Inflammatory macrophage treated with lipopolysaccharide for 4 hours (primary cell): ENCODE measurements around the gene KCNQ2.

Experiments
- DNase-seq: peaks from one replicate; pipeline ENCODE4 v3.0.0-alpha.2; 2020

Gene KCNQ2

GRCh38 chr20:63365601-63366389 lies 106.7 kb downstream of the KCNQ2 start:
- DNase-seq: no peak

DNA sequence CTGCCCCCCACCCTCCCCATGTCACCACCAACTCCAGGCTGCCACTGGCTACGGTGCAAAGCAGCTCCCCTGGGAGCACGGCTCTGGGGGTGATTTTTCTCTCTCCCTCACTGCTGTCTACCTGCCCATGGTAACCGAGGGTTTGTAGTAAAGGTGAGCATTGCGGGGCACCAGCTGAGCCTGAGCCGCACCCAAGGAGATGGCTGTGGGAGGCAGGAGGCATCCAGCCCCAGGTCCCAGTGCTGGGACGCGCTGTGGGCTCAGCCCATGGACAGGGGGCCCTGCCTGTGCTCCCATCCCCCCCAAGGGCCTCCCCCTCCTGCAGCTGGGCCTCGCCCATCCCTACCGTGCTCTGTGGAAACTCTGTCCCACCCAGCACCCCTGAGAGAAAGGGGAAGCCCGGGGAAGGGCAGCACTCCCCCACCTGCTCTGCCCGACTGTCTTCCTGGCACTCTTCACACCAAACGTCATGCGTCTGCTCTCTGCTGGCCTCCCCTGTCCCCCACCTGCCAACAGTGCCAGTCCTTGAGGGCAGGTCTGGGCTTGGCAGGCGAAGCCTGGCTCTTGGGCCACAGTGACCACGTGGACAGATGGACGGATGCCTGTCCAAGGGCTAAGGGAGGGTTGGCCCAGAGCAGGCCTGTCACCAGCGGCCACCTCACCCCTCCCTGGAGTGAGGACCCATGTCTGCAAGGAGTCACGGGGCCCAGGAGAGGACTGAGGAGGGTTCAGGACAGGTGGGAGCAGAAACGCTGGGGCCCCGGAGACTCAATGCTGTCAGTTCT lies 107.5 kb downstream of the KCNQ2 start:
- no peak for DNase-seq

DNA sequence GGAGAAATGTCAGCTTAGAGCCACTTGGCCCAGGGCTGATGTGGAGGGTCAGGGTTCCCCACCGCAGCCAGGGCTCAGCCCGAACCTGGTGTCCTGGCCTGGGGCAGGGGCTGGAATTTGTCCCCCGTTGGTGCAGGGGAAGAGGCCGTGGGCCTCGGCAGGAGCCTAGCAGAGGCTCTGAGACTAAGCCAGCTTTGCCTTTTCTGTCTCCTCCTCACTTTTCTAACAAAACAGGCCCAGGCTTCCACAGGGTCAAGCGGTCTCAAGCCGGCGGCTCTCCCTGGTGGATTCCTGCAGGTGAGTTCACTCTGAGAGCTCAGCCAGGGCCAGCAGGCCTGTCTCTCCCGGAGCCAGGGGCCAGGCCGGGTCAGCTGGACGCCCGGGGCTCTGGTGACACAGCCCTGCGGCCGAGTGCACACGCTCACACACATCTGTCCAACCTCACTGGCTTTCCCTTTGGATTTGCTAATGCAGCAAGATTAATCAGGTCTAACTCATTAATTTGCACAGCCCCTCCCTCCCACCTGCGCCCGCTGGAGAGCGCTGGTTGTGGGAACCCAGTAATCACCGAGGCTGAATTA lies 108.4 kb downstream of the KCNQ2 start:
- no peak for DNase-seq

DNA sequence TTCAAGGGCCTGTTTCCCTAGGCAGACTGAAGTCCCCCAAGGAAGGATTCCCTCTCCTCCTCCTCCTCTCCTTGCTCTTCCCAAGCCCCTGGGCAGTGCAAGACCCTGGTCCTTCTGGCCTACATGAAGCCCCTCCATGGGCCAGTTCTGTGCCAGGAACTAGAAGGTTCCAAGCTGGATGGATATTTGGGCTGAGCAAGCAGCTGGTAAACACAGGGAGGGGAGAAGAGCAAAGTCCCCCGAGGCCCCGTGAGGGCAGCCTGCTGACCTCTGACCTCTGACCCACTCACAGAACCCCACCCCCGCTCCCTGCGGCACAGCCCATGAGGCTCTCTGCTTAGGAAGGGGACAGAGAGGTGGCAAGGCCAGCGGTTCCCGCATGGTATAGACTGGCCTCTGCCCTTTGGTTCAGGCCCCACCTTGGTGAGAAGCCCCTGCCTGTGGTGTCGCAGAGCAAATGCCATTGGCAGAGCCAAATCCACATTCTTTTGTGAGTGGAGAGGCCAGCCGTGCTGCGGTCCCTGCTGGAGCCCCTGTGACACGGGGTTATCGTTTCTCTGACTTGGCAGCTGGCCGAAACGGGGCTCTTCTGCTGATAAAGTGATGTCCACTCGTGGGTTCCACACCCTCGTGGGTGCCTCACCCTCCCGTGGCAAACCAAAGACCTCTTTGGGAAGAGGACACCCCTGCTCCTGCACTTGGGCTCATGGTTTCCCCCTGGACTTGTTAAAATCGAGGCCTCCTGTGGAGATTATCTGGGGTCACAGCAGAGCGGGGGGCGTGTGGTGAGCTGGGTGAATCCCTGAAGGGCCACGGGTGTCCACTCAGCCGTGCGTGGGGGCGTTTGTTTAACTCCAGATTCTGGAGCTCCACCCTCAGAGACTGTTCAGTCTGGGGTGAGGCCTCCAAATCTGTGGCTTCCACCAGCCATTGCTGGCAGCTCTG lies 109.2 kb downstream of the KCNQ2 start:
- no peak for DNase-seq

GRCh38 chr20:63362436-63363009 lies 109.9 kb downstream of the KCNQ2 start:
- no peak for DNase-seq

- DNase-seq: no peak
These were observed 110.7 kb downstream of the KCNQ2 start for GRCh38 chr20:63361519-63362435.

DNA sequence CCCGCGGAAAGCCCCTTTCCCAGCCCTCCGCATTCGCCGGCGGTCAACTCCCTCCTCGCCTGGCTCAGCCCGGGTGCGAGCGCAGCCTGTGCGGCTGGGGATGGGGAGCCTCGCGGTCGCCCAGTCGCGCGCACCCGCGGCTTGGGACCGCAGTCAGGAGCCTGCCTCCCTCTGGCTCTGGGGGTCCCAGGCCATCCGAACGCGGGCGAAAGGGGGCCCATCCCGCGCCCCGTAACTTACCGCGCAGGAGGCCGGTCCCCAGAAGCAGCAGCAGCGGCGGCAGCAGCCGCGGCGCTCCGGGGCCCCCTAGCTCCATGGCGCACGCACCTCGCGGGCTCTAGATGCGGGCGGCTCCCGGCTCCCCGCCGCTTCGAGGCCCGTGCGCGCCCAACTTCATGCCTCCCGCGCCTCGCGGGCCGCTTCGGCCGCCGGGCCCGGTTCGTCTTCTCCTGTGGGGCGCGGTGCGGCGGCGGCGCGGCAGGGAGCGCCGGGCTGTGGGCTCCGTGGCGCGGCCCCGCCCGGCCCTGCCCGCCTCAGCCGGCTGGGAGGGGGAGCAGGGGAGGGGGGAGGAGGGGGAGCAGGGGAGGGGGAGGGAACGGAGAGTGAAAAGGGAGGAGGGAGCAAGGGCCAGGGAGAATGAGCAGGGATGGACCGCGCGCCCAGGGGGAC lies 111.5 kb downstream of the KCNQ2 start, which contains the start of gene CHRNA4:
CHRNA4 (minus strand) TSS at position 500 of the 669 bp plus-strand sequence; CDS start at position 316, 184 bp downstream.
- DNase-seq: no peak

DNA sequence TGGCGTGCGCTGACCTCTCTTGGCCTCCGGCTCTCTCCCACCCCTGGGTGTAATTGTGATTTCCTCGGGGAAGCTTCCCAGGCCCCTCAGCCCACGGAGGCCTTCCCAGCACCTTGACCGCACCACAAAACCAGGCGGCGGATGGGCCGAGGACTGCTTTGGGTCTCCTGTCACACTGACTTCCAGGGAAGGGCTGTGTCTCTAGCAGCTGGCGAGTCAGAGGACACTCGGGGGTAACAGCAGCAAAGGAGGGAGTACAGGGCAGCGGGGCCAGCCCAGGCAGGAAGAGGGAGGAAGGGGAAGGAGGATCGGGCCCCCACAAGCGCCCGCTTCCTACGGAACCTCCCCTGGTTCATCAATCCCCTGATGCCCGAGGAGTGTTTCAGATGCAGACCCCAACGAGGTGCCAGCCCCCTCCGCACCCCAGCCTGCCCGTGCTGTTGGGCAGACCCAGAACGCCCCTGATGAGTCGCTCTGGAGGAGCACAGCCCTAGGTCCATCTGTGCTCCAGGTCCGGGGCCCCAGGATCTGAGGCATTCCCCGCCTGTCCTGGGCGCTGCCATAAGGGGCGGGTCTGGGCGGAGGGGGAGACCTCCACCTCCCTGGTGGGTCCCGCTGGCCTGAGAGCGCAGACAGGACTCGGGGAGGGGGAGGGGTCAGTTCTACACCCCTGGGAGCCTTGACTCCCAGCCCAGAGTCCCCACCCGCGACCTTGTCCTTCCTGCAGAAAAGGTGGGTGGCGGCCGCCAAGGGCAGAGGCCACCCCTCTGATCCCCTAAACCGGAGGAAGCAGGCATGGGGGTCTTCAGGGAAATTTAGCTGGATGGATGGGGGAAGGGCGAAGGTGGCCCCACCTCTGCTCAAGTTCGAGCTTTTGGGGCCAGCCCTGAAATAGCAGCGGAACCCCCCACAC lies 112.3 kb downstream of the KCNQ2 start:
- DNase-seq: no peak

DNA sequence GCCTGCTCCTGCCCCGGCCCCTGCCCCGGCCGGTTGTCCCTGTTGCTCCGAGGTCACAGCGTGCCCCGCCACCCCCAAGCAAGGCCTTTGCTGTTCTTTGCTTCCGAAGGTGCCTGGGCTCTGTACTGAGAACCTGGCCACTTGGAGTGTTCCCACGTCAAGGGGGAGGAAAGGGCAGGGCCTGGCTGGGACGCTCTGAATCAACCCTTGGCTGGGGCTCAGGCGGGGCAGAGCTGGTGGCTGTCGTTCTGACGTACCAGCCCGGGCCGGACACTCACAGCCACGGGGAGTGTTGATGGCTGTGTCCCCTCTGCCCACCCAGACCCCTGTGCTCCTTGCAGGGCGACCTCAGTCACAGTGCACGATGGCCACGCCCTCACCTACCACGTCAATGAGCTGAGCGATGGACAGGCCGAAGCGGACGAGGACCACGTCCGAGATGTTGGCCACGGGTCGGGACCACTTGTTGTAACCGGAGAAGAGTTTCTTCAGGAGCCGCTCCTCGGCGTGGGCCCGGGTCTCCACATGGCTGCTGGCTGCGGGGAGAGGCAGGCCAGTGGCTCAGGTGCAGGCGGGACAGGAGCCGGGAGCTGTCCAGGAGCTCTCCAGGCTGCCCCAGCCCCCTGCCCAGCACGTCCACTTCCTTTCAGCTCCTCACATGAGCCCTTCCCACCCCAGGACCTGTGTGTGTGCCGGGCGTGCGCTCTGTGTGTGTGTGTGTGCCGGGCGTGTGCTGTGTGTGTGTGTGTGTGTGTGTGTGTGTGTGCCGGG lies 113.1 kb downstream of the KCNQ2 start:
- DNase-seq: no peak

- no peak for DNase-seq
These were observed 114.2 kb downstream of the KCNQ2 start for GRCh38 chr20:63357921-63358905.

- no peak for DNase-seq
These were observed 115.2 kb downstream of the KCNQ2 start for GRCh38 chr20:63356931-63357879.

DNA sequence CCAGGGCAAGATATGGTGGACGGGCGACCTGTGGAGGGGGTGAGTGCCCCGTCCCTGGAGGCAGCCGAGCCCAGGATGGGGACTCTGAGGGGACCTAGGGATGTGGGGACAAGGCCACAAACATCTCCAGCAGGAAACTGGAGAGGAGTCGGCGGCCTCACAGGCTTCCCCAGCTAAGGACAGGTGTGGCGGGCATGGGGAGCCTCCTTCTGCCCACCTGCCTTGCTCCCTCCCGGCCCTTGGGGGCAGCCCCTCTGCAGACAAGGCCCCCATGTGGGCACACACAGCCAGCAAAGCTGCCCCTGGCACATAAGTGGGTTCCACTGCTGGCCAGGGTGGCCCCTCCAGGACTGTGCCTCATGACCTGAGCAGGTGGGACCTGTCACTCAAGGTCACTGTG lies 115.9 kb downstream of the KCNQ2 start:
- no peak for DNase-seq

GRCh38 chr20:63355781-63356295 lies 116.6 kb downstream of the KCNQ2 start:
- DNase-seq: no peak

GRCh38 chr20:63354636-63355350 lies 117.7 kb downstream of the KCNQ2 start:
- DNase-seq: no peak

DNA sequence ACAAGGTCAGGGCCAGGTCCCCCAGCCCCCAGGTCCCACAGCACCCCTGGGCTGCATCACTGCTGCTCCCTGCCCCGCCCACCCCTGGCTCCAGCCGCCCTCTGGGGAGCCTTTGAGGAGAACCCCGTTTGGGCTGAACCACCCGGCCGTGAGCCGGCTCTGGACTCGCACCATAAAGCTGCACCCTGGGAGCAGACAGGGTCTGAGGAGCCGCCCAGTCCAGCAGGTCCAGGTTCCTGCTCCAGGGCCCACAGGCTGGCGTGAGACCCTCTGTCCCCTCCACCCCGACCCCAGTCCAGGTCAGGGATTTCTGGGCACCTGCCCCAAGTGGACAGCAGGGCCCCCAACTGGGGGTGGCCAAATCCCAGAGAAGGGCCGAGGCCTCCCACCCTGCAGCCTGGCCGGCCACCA lies 119.6 kb downstream of the KCNQ2 start:
- DNase-seq: no peak
